ENCODE measurements around the gene IL4R.

IL4R gene

DNA sequence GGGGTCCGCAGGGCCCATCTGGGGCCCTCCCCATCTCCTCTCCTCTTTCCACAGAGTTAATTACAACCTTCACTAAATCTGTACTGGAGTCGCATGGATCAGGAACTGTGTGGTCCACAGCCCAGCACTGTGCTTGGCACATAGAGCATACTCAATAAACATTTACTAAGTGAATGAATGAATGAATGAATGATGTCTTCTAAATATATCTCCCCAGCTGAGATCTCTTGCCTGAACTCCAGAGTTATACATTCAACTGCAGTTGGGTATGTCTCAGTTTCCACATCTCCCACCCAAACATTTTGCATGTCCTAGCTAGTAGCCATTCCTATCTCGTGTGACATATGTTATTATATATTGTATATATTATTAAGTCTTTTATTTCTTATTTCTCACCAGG lies 59.5 kb downstream of the IL4R start:
- no peak for TF ChIP-seq Cebpa-rat (IDR thresholded peaks at IDR 0.05)
- H4K20me1 ChIP-seq: no peaks in the 10 kb centered on the region
- no peaks in the 10 kb centered on the region for H3K27me3 ChIP-seq
- peak overlapping the region; percentile 75 for H3K4me2 ChIP-seq
- peak overlapping the region; percentile 76 for H3K27ac ChIP-seq
- no peak overlapping the region for H3K4me3 ChIP-seq
- H3K36me3 ChIP-seq: no peaks in the 10 kb centered on the region
- peaks cover 15% of the 10 kb centered on the region for H3K9me3 ChIP-seq
- H3K9ac ChIP-seq: no peak overlapping the region
- peaks cover 59% of the 10 kb centered on the region for H3K4me1 ChIP-seq

DNA sequence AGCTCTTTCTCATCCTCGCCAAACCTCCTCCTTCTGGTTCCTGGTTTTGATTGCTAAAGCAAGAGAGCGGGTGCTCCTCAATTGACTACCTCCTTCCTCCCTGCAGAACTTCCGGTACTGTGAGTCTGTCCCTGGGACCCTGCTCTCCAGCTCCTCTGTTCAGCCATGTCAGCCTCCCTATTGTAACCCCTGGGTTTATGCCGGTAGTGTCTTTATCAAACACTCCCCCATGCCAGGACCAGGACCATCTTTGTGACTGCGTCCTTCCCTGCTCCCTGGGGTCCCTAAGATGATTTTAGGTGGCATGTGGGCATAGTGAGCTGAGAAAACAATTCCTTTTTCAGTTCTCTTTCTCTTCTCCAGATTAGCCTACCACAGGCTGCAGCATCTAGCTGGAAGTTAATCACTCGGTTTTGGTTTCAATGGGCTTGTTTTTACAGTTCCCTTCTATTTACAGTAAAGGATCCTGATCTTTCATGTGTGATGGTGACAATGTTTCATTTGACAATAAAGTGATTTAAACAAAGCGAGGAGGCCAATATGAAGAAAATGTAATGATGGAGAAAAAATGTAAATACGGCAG lies 60.5 kb downstream of the IL4R start:
- H3K4me1 ChIP-seq: peaks cover 64% of the 10 kb centered on the region
- H3K4me3 ChIP-seq: 0 out of 2 replicates have a peak overlapping the region, but pooled peaks have one; percentile 20
- H4K20me1 ChIP-seq: no peaks in the 10 kb centered on the region
- H3K9me3 ChIP-seq: peaks cover 15% of the 10 kb centered on the region
- peak overlapping the region; percentile 30 for H3K9ac ChIP-seq
- H3K36me3 ChIP-seq: no peaks in the 10 kb centered on the region
- TF ChIP-seq Cebpa-rat (IDR thresholded peaks at IDR 0.05): no peak
- no peaks in the 10 kb centered on the region for H3K27me3 ChIP-seq
- peak overlapping the region; percentile 76 for H3K27ac ChIP-seq
- peak overlapping the region; percentile 75 for H3K4me2 ChIP-seq

DNA sequence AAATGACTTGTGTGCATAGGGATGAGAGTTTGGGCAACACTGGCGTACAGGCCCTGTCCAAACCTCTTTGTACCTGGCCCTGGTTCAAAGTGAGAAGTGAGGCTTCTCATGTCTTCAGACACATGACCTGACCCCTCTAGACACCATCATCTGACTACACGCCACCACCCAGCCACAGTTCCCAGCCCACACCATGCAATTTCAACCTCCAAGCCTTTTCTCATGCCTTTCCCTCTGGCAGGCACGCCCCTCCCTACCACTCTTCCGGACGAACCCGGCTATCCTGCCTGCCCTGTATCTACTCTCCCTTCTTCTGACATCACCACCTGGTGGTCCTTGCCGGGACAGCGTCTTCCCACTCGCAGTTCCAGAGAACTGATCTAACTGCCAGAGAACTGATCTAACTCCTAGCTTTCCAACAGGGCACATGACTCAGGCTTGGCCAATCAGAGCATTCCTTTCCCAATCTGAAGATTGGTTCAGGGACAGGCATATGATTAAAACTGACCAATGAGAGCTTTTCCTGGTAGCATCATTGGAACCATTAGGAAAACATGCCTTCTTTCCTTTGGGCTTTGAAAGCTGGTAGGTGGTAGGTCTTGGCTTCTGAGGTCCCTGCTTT lies 61.1 kb downstream of the IL4R start:
- Histone ChIP-seq H4K20me1 (no peaks in the 10 kb centered on the region), H3K36me3 (no peaks in the 10 kb centered on the region), H3K9me3 (peaks cover 10% of the 10 kb centered on the region), H3K27me3 (no peaks in the 10 kb centered on the region), H3K4me2 (peak overlapping the region; percentile 75), H3K9ac (peak overlapping the region; percentile 30), H3K27ac (peak overlapping the region; percentile 76), H3K4me3 (0 out of 2 replicates have a peak overlapping the region, but pooled peaks have one; percentile 20), H3K4me1 (peaks cover 64% of the 10 kb centered on the region)
- no peak for TF ChIP-seq Cebpa-rat (IDR thresholded peaks at IDR 0.05)

DNA sequence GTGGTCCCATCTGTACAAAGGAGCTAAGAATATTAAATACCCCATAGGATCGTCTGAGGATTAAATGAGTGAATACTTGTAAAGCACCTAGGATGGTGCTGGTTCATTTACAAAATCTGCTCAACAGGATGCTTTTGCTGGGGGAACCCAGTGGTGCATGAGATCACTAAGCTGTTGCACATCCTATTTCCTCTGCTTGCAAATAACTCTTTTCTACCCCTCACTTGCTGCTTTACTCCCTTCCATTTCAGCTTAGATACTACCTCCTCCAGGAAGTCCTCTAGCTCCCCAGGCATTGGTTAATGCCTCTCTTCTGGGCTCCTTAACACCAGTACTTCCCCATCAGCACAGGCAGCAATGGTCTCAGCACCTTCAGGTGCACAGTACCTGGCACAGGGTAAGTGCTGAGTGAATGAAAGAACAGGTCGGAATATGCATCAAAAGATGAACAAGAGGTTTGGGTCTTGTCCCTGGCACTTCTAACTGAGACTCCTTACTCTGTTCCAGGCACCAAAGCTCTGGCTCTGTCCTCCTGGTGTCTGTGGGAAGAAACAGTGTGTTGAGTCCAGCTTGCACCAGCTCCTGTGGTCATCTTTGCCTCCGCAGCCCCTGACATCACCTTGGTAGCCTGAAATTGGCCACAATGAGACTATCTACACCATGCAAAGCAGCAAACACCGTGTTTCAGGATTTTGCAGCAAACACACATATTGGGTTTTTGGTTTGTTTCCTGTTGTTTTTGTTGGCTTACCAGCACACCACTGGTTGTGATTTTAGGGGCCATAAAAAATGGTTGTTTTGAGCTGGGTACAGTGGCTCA lies 64.1 kb downstream of the IL4R start:
- TF ChIP-seq Cebpa-rat (IDR thresholded peaks at IDR 0.05): no peak
- no peaks in the 10 kb centered on the region for H4K20me1 ChIP-seq
- peaks cover 55% of the 10 kb centered on the region for H3K4me1 ChIP-seq
- H3K27ac ChIP-seq: no peak overlapping the region
- H3K27me3 ChIP-seq: no peaks in the 10 kb centered on the region
- H3K4me3 ChIP-seq: no peak overlapping the region
- no peaks in the 10 kb centered on the region for H3K36me3 ChIP-seq
- H3K4me2 ChIP-seq: peak overlapping the region; percentile 57
- H3K9ac ChIP-seq: no peak overlapping the region
- no peaks in the 10 kb centered on the region for H3K9me3 ChIP-seq

- peaks cover 48% of the 10 kb centered on the region for H3K4me1 ChIP-seq
- H3K4me3 ChIP-seq: no peak overlapping the region
- TF ChIP-seq Cebpa-rat (IDR thresholded peaks at IDR 0.05): no peak
- H3K36me3 ChIP-seq: no peaks in the 10 kb centered on the region
- H3K4me2 ChIP-seq: peak overlapping the region; percentile 40
- H3K27me3 ChIP-seq: no peaks in the 10 kb centered on the region
- no peak overlapping the region for H3K9ac ChIP-seq
- H4K20me1 ChIP-seq: no peaks in the 10 kb centered on the region
- H3K27ac ChIP-seq: no peak overlapping the region
- peaks cover 11% of the 10 kb centered on the region for H3K9me3 ChIP-seq
Observed at GRCh38 chr16:27378871-27379481, 65.2 kb downstream of the IL4R start.

DNA sequence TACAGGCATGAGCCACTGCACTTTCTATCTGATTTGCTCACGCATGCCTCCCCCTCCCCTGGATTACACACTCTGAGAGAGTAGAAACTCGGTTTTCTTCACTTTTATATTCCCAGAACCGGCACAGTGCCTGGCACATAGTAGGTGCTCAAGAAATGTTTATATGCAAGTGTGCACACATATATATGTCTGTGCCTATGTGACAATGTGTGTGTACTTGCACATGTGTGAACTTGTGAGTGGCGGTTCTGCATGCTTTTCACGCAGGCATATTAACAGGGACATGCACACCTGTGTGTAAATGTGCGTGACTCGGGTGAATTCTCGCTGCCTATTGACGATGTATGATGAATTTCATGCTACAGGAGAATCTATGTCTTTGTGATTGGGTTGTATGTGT lies 66.1 kb downstream of the IL4R start:
- H3K4me3 ChIP-seq: no peak overlapping the region
- no peak overlapping the region for H3K9ac ChIP-seq
- H3K4me2 ChIP-seq: no peak overlapping the region
- H3K4me1 ChIP-seq: peaks cover 40% of the 10 kb centered on the region
- H3K27me3 ChIP-seq: no peaks in the 10 kb centered on the region
- H3K36me3 ChIP-seq: no peaks in the 10 kb centered on the region
- no peak for TF ChIP-seq Cebpa-rat (IDR thresholded peaks at IDR 0.05)
- no peak overlapping the region for H3K27ac ChIP-seq
- H3K9me3 ChIP-seq: peaks cover 20% of the 10 kb centered on the region
- H4K20me1 ChIP-seq: no peaks in the 10 kb centered on the region

DNA sequence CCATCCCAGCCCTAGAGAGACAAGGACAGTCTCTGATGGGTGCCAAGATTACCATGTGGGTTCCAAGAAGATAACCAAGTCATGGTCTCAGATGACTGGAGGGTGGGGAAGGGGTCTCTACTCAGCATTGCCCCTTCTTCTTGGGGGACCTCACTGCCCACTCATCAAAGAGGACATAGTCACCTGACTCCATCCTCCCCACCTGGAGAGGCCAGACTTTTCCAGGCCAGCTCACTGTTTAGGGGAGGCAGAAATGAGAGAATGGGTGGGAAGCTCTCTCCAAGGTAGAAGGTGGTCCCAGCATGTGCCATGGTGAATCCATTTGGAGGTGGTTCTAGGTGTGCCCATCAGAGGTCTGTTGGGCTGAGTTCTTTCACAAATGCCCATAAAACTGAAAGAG lies 67.5 kb downstream of the IL4R start:
- H3K4me2 ChIP-seq: no peak overlapping the region
- TF ChIP-seq Cebpa-rat (IDR thresholded peaks at IDR 0.05): no peak
- no peaks in the 10 kb centered on the region for H4K20me1 ChIP-seq
- no peak overlapping the region for H3K9ac ChIP-seq
- no peaks in the 10 kb centered on the region for H3K36me3 ChIP-seq
- no peak overlapping the region for H3K4me3 ChIP-seq
- no peaks in the 10 kb centered on the region for H3K27me3 ChIP-seq
- peaks cover 31% of the 10 kb centered on the region for H3K9me3 ChIP-seq
- H3K4me1 ChIP-seq: peaks cover 31% of the 10 kb centered on the region
- no peak overlapping the region for H3K27ac ChIP-seq

DNA sequence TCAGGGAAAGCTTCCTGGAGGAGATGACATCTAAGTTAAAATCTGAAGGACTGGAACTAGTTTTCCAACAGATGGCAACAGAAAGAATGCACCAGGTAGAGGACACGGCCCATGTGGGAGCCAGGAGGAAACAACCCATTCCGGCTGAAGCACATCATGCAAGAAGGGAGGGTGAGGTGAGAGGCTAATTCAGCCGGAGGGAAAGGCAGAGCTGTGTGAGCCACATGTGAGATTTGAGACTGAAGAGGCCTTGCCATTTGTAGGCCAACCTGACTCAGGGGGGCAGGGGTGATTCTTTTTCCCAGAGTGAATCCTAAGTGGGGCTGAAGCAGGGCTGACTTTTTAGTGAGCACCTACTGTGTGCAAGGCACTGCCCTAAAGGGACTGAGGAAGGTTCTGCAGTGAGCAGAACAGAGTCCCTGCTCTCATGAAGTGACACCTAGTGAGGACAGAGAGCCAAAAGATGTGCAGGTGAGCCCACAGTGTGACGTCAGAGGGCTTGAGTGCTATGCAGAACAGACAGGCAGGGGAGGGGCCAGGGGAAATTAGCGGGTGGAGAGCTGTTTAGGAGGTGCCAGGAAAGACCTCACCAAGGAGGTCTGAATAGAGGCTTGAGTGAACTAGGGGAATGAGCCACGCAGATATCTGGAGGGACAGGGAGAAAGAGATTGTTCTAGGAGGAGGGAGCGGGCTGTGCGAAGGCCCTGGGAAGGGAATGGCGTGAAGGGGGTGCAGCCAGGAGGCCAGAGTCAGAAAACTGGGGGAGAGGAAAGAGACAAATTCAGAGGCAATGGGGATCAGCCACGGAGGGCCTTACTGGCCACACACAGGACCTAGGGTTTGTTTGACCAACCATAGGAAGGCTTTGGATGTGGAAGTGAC lies 68.4 kb downstream of the IL4R start:
- peaks cover 26% of the 10 kb centered on the region for H3K4me1 ChIP-seq
- peaks cover 34% of the 10 kb centered on the region for H3K9me3 ChIP-seq
- no peaks in the 10 kb centered on the region for H3K36me3 ChIP-seq
- no peaks in the 10 kb centered on the region for H4K20me1 ChIP-seq
- TF ChIP-seq Cebpa-rat (IDR thresholded peaks at IDR 0.05): no peak
- no peak overlapping the region for H3K4me2 ChIP-seq
- H3K27ac ChIP-seq: no peak overlapping the region
- no peak overlapping the region for H3K4me3 ChIP-seq
- H3K27me3 ChIP-seq: no peaks in the 10 kb centered on the region
- no peak overlapping the region for H3K9ac ChIP-seq

All from BLaER1 (cell line).